HEK293 (cell line): Measurements from ENCODE around the gene SAG.

Experiments used
- CTCF ChIA-PET: fragments of 350-600 bp; formaldehyde crosslinking; extraction: SDS; loops from one replicate; lab custom pipeline; 2021; ENCODE audit warnings: antibody characterized with exemption; lab: Yijun Ruan, JAX
- POLR2A ChIA-PET: fragments of 300-600 bp; formaldehyde crosslinking; extraction: SDS; loops from one replicate; lab custom pipeline; 2020; ENCODE audit warnings: antibody characterized with exemption, inconsistent platforms; lab: Yijun Ruan, JAX
- H3K27ac ChIP-seq: fragments of 200-500 bp; sonication (Bioruptor generic); 2 replicates; pipeline ENCODE4 v1.5.1; 2014; ENCODE audit warnings: low read depth, low read length, control low read depth, inconsistent platforms; ENCODE audit errors: extremely low read depth
- H3K36me3 ChIP-seq, 2 experiments: fragments of 200-500 bp in 1 of 2; sonication (Bioruptor generic) in 1 of 2; 1 replicate in 1 of 2; 2 replicates in 1 of 2; pipeline ENCODE4 v1.5.1; 2014 to 2017; ENCODE audit warnings: inconsistent platforms in 2 of 2, low read length in 2 of 2; ENCODE audit not compliant: control insufficient read depth in 2 of 2, insufficient read depth in 1 of 2
- H3K4me1 ChIP-seq: fragments of 200-500 bp; sonication (Bioruptor generic); 2 replicates; pipeline ENCODE4 v1.5.1; 2014; ENCODE audit warnings: mild to moderate bottlenecking, low read length, inconsistent platforms; ENCODE audit not compliant: control insufficient read depth, insufficient read depth
- H3K4me3 ChIP-seq: 2 replicates; pipeline ENCODE4 v1.5.1; 2011; ENCODE audit warnings: low read depth, mild to moderate bottlenecking, control low read depth, low read length, moderate library complexity
- H3K9me3 ChIP-seq: fragments of 200-500 bp; sonication (Bioruptor generic); 2 replicates; pipeline ENCODE4 v1.5.1; 2014; ENCODE audit warnings: low read depth, low read length, inconsistent platforms; ENCODE audit not compliant: control insufficient read depth, insufficient read depth
- BCL11A ChIP-seq: fragments of 450-650 bp; formaldehyde crosslinking; IDR thresholded peaks from 2 replicates; pipeline ENCODE4 v1.5.1; 2016; ENCODE audit warnings: low read depth, missing biosample characterization, missing genetic modification characterization
- ELK4 ChIP-seq: IDR thresholded peaks from 2 replicates; pipeline ENCODE4 v1.6.1; 2011; ENCODE audit warnings: mild to moderate bottlenecking, low read depth, low read length, borderline replicate concordance
- HOXA7 ChIP-seq: sonication (generic); formaldehyde crosslinking; IDR thresholded peaks from 2 replicates; pipeline ENCODE4 v1.8.1; 2022; ENCODE audit warnings: missing genetic modification reagents, borderline replicate concordance
- KLF10 ChIP-seq: fragments of 450-650 bp; IDR thresholded peaks from 2 replicates; pipeline ENCODE4 v1.5.1; 2018; ENCODE audit warnings: missing biosample characterization, mild to moderate bottlenecking, missing genetic modification characterization
- KLF8 ChIP-seq: fragments of 450-650 bp; formaldehyde crosslinking; IDR thresholded peaks from 2 replicates; pipeline ENCODE4 v1.5.1; 2016; ENCODE audit warnings: missing biosample characterization, missing genetic modification characterization
- PATZ1 ChIP-seq: fragments of 450-650 bp; formaldehyde crosslinking; IDR thresholded peaks from 2 replicates; pipeline ENCODE4 v1.5.1; 2016; ENCODE audit warnings: missing biosample characterization, missing genetic modification characterization
- ZFP37 ChIP-seq: fragments of 450-650 bp; formaldehyde crosslinking; IDR thresholded peaks from 2 replicates; pipeline ENCODE4 v1.5.1; 2016; ENCODE audit warnings: missing biosample characterization, missing genetic modification characterization
- ZNF121 ChIP-seq: fragments of 450-650 bp; formaldehyde crosslinking; IDR thresholded peaks from 2 replicates; pipeline ENCODE4 v1.5.1; 2016; ENCODE audit warnings: missing biosample characterization, missing genetic modification characterization
- ZNF23 ChIP-seq: fragments of 450-650 bp; formaldehyde crosslinking; IDR thresholded peaks from 2 replicates; pipeline ENCODE4 v1.5.1; 2016; ENCODE audit warnings: missing biosample characterization, missing genetic modification characterization, borderline replicate concordance
- ZNF350 ChIP-seq: fragments of 450-650 bp; formaldehyde crosslinking; IDR thresholded peaks from 2 replicates; pipeline ENCODE4 v1.5.0; 2017; ENCODE audit warnings: missing biosample characterization, mild to moderate bottlenecking, missing genetic modification characterization
- ZNF394 ChIP-seq: fragments of 450-650 bp; formaldehyde crosslinking; IDR thresholded peaks from 2 replicates; pipeline ENCODE4 v1.5.1; 2016; ENCODE audit warnings: missing biosample characterization, missing genetic modification characterization, mild to moderate bottlenecking, moderate library complexity, borderline replicate concordance
- ZNF426 ChIP-seq: fragments of 450-650 bp; formaldehyde crosslinking; IDR thresholded peaks from 2 replicates; pipeline ENCODE4 v1.5.1; 2017; ENCODE audit warnings: missing biosample characterization, missing genetic modification characterization, mild to moderate bottlenecking, inconsistent platforms, moderate library complexity
- ZNF514 ChIP-seq: fragments of 450-650 bp; formaldehyde crosslinking; IDR thresholded peaks from 2 replicates; pipeline ENCODE4 v1.5.1; 2016; ENCODE audit warnings: missing biosample characterization, missing genetic modification characterization
- ZNF518A ChIP-seq: fragments of 450-650 bp; formaldehyde crosslinking; conservative IDR thresholded peaks from 2 replicates; pipeline ENCODE4 v1.5.1; 2016; ENCODE audit warnings: low read depth, missing biosample characterization, missing genetic modification characterization
- ZNF580 ChIP-seq: fragments of 450-650 bp; formaldehyde crosslinking; IDR thresholded peaks from 2 replicates; pipeline ENCODE4 v1.5.1; 2016; ENCODE audit warnings: missing biosample characterization, missing genetic modification characterization
- ZSCAN23 ChIP-seq: fragments of 450-650 bp; formaldehyde crosslinking; IDR thresholded peaks from 2 replicates; pipeline ENCODE4 v1.5.1; 2016; ENCODE audit warnings: missing biosample characterization, missing genetic modification characterization

SAG gene

GRCh38 chr2:233331536-233331935 lies 23.9 kb downstream of the SAG start:
- H3K27ac ChIP-seq, result no peak overlapping the region
- CTCF ChIA-PET, result interaction anchor here (0.6 to 0.9 kb wide), 2 partner anchors 27 to 30 kb away, joined by 3 read pairs; no protein-coding TSS in a partner anchor
- no peaks in the 10 kb centered on the region for H3K9me3 ChIP-seq
- H3K4me1 ChIP-seq, result no peaks in the 10 kb centered on the region
- no peaks in the 10 kb centered on the region for H3K36me3 ChIP-seq
- POLR2A ChIA-PET, result no interaction called here
- no peak for TF ChIP-seq ZNF350 (tag by site-specific recombination)
- no peak for TF ChIP-seq ZNF394 (tag by site-specific recombination)
- TF ChIP-seq ZNF518A, result no peak
- no peak for TF ChIP-seq HOXA7 (CRISPR knock-in tag)
- H3K4me3 ChIP-seq, result no peak overlapping the region

- Histone ChIP-seq H3K4me1 (no peaks in the 10 kb centered on the region), H3K4me3 (no peak overlapping the region), H3K9me3 (no peaks in the 10 kb centered on the region), H3K27ac (no peak overlapping the region), H3K36me3 (no peaks in the 10 kb centered on the region)
- CTCF ChIA-PET, result interaction anchor here (0.6 to 0.9 kb wide), 2 partner anchors 26 to 30 kb away, joined by 3 read pairs; no protein-coding TSS in a partner anchor
- TF ChIP-seq ZNF426 (tag by site-specific recombination), result no peak
- no peak for TF ChIP-seq ZNF514
- no peak for TF ChIP-seq KLF10 (tag by site-specific recombination)
- TF ChIP-seq ZFP37, result no peak
- no peak for TF ChIP-seq BCL11A (tag by site-specific recombination)
- TF ChIP-seq PATZ1 (tag by site-specific recombination), result no peak
- TF ChIP-seq KLF8 (tag by site-specific recombination), result no peak
- no peak for TF ChIP-seq ZSCAN23 (tag by site-specific recombination)
- no peak for TF ChIP-seq ZNF580 (tag by site-specific recombination)
- no peak for TF ChIP-seq ELK4
- TF ChIP-seq ZNF121, result no peak
- no peak for TF ChIP-seq ZNF23 (tag by site-specific recombination)
- POLR2A ChIA-PET, result no interaction called here
Observed at GRCh38 chr2:233332125-233332524, 24.5 kb downstream of the SAG start.
